ENCODE measurements around the gene POLR2J3. TPM values are rescaled to one million over a fixed set of nuclear protein-coding genes. Genes with fewer than 3 reads are reported as not detected.
"Not testable (repeated sequence)": the region's sequence is repeated elsewhere in the genome, so short reads cannot be mapped to it uniquely, and the experiment has no call there.

POLR2J3 gene
- total and polyA plus RNA-seq, 2 donors (not counting 1 experiment from before 2014, with no cell fraction given): 166 to 192 TPM

GRCh38 chr7:102596036-102596435 is 23.7 kb upstream of the POLR2J3 start:
- H3K27ac Mint-ChIP-seq; H3K36me3 ChIP-seq (replicated peaks in 1 of 2; ENCODE audit: control extremely low read depth in 1 of 2, control insufficient read depth in 1 of 2, extremely low read depth in 1 of 2, insufficient read depth in 2 of 2, low read length in 1 of 2); H3K27ac ChIP-seq (ENCODE audit: low read length in 2 of 2); H2AFZ ChIP-seq (ENCODE audit: insufficient read depth, low read depth, low read length, poor library complexity, severe bottlenecking); H3K79me2 ChIP-seq (ENCODE audit: control insufficient read depth, insufficient read depth, low read length); H3K27me3 ChIP-seq (replicated peaks in 1 of 4; ENCODE audit: control extremely low read depth in 1 of 4, control insufficient read depth in 3 of 4, insufficient read depth in 4 of 4, low read length in 3 of 4); H3K4me1 ChIP-seq (ENCODE audit: control insufficient read depth in 2 of 2, insufficient read depth in 2 of 2, low read length in 2 of 2); H3K9me3 ChIP-seq (ENCODE audit: control extremely low read depth in 1 of 3, control insufficient read depth in 2 of 3, insufficient read depth in 1 of 3, low read length in 2 of 3); H3K4me3 Mint-ChIP-seq; H3K9me3 Mint-ChIP-seq (ENCODE audit: insufficient read depth); ATAC-seq (ENCODE audit: low read depth); H3K9ac ChIP-seq (ENCODE audit: low read length); H3K4me3 ChIP-seq (ENCODE audit: control extremely low read depth in 1 of 5, extremely low read depth in 1 of 5, insufficient read depth in 1 of 5, low read depth in 2 of 5, low read length in 4 of 5); H4K20me1 ChIP-seq (ENCODE audit: control insufficient read depth, insufficient read depth, low read length, poor library complexity, severe bottlenecking); H3K27me3 Mint-ChIP-seq; H3K4me2 ChIP-seq (replicated peaks; ENCODE audit: low read depth, low read length, poor library complexity, severe bottlenecking); POLR2A ChIA-PET; H3K4me1 Mint-ChIP-seq; intact Hi-C loops (cut with micrococcal nuclease); CTCF ChIA-PET: not testable (repeated sequence)
- DNase-seq: peak; percentile 4
- 100% methylated on average over 1 of the region's 10 CpGs for WGBS (ENCODE audit: insufficient coverage)

GRCh38 chr7:102593637-102594334 is 21.4 kb upstream of the POLR2J3 start:
- DNase-seq; H3K4me1 Mint-ChIP-seq; H3K9me3 Mint-ChIP-seq (ENCODE audit: insufficient read depth); H3K4me3 ChIP-seq (ENCODE audit: control extremely low read depth in 1 of 5, extremely low read depth in 1 of 5, insufficient read depth in 1 of 5, low read depth in 2 of 5, low read length in 4 of 5); H3K4me2 ChIP-seq (replicated peaks; ENCODE audit: low read depth, low read length, poor library complexity, severe bottlenecking); H3K4me3 Mint-ChIP-seq; H3K9me3 ChIP-seq (ENCODE audit: control extremely low read depth in 1 of 3, control insufficient read depth in 2 of 3, insufficient read depth in 1 of 3, low read length in 2 of 3); H3K36me3 ChIP-seq (replicated peaks in 1 of 2; ENCODE audit: control extremely low read depth in 1 of 2, control insufficient read depth in 1 of 2, extremely low read depth in 1 of 2, insufficient read depth in 2 of 2, low read length in 1 of 2); POLR2A ChIA-PET; H2AFZ ChIP-seq (ENCODE audit: insufficient read depth, low read depth, low read length, poor library complexity, severe bottlenecking); intact Hi-C loops (cut with micrococcal nuclease); CTCF ChIA-PET; H3K27me3 Mint-ChIP-seq; H3K4me1 ChIP-seq (ENCODE audit: control insufficient read depth in 2 of 2, insufficient read depth in 2 of 2, low read length in 2 of 2); H4K20me1 ChIP-seq (ENCODE audit: control insufficient read depth, insufficient read depth, low read length, poor library complexity, severe bottlenecking); H3K79me2 ChIP-seq (ENCODE audit: control insufficient read depth, insufficient read depth, low read length); H3K27ac Mint-ChIP-seq; H3K9ac ChIP-seq (ENCODE audit: low read length); H3K27me3 ChIP-seq (replicated peaks in 1 of 4; ENCODE audit: control extremely low read depth in 1 of 4, control insufficient read depth in 3 of 4, insufficient read depth in 4 of 4, low read length in 3 of 4); H3K27ac ChIP-seq (ENCODE audit: low read length in 2 of 2): not testable (repeated sequence)
- WGBS (ENCODE audit: insufficient coverage): no CpG with 5 or more reads among the region's 68 CpGs
- ATAC-seq (ENCODE audit: low read depth): peak; percentile 59

- H3K79me2 ChIP-seq (ENCODE audit: control insufficient read depth, insufficient read depth, low read length); H3K9me3 Mint-ChIP-seq (ENCODE audit: insufficient read depth); H3K4me3 ChIP-seq (ENCODE audit: control extremely low read depth in 1 of 5, extremely low read depth in 1 of 5, insufficient read depth in 1 of 5, low read depth in 2 of 5, low read length in 4 of 5); POLR2A ChIA-PET; CTCF ChIA-PET; H3K4me3 Mint-ChIP-seq; H3K4me1 Mint-ChIP-seq; H3K36me3 ChIP-seq (replicated peaks in 1 of 2; ENCODE audit: control extremely low read depth in 1 of 2, control insufficient read depth in 1 of 2, extremely low read depth in 1 of 2, insufficient read depth in 2 of 2, low read length in 1 of 2); H3K9me3 ChIP-seq (ENCODE audit: control extremely low read depth in 1 of 3, control insufficient read depth in 2 of 3, insufficient read depth in 1 of 3, low read length in 2 of 3); H3K9ac ChIP-seq (ENCODE audit: low read length); intact Hi-C loops (cut with micrococcal nuclease); H3K27me3 Mint-ChIP-seq; H3K4me2 ChIP-seq (replicated peaks; ENCODE audit: low read depth, low read length, poor library complexity, severe bottlenecking); H3K27ac Mint-ChIP-seq; H3K4me1 ChIP-seq (ENCODE audit: control insufficient read depth in 2 of 2, insufficient read depth in 2 of 2, low read length in 2 of 2); H2AFZ ChIP-seq (ENCODE audit: insufficient read depth, low read depth, low read length, poor library complexity, severe bottlenecking); H3K27me3 ChIP-seq (replicated peaks in 1 of 4; ENCODE audit: control extremely low read depth in 1 of 4, control insufficient read depth in 3 of 4, insufficient read depth in 4 of 4, low read length in 3 of 4); DNase-seq; H4K20me1 ChIP-seq (ENCODE audit: control insufficient read depth, insufficient read depth, low read length, poor library complexity, severe bottlenecking); H3K27ac ChIP-seq (ENCODE audit: low read length in 2 of 2): not testable (repeated sequence)
- no CpG with 5 or more reads among the region's 26 CpGs for WGBS (ENCODE audit: insufficient coverage)
- ATAC-seq (ENCODE audit: low read depth): peak; percentile 76
Measured at GRCh38 chr7:102592477-102593019, 20.2 kb upstream of the POLR2J3 start.

- H3K27ac ChIP-seq (ENCODE audit: low read length in 2 of 2); H3K9ac ChIP-seq (ENCODE audit: low read length); CTCF ChIA-PET; POLR2A ChIA-PET; H4K20me1 ChIP-seq (ENCODE audit: control insufficient read depth, insufficient read depth, low read length, poor library complexity, severe bottlenecking); H3K4me1 ChIP-seq (ENCODE audit: control insufficient read depth in 2 of 2, insufficient read depth in 2 of 2, low read length in 2 of 2); H2AFZ ChIP-seq (ENCODE audit: insufficient read depth, low read depth, low read length, poor library complexity, severe bottlenecking); H3K9me3 ChIP-seq (ENCODE audit: control extremely low read depth in 1 of 3, control insufficient read depth in 2 of 3, insufficient read depth in 1 of 3, low read length in 2 of 3); H3K4me2 ChIP-seq (replicated peaks; ENCODE audit: low read depth, low read length, poor library complexity, severe bottlenecking); intact Hi-C loops (cut with micrococcal nuclease); DNase-seq; H3K27me3 Mint-ChIP-seq; H3K27ac Mint-ChIP-seq; H3K36me3 ChIP-seq (replicated peaks in 1 of 2; ENCODE audit: control extremely low read depth in 1 of 2, control insufficient read depth in 1 of 2, extremely low read depth in 1 of 2, insufficient read depth in 2 of 2, low read length in 1 of 2); H3K79me2 ChIP-seq (ENCODE audit: control insufficient read depth, insufficient read depth, low read length); H3K9me3 Mint-ChIP-seq (ENCODE audit: insufficient read depth); H3K27me3 ChIP-seq (replicated peaks in 1 of 4; ENCODE audit: control extremely low read depth in 1 of 4, control insufficient read depth in 3 of 4, insufficient read depth in 4 of 4, low read length in 3 of 4); H3K4me1 Mint-ChIP-seq; H3K4me3 ChIP-seq (ENCODE audit: control extremely low read depth in 1 of 5, extremely low read depth in 1 of 5, insufficient read depth in 1 of 5, low read depth in 2 of 5, low read length in 4 of 5); H3K4me3 Mint-ChIP-seq: not testable (repeated sequence)
- no CpG with 5 or more reads among the region's 9 CpGs for WGBS (ENCODE audit: insufficient coverage)
- peak; percentile 16 for ATAC-seq (ENCODE audit: low read depth)
Measured at GRCh38 chr7:102589857-102590256, 17.5 kb upstream of the POLR2J3 start.

Measured in B cell (primary cell).